Forelimb muscle (tissue), 1 donor: Measurements from ENCODE around the gene PJA1. TPM values are rescaled to one million over a fixed set of nuclear protein-coding genes. Genes with fewer than 3 reads are reported as not detected.

Experiments
- DNase-seq: peaks from one replicate; pipeline ENCODE4 v3.0.0-alpha.2; 2013; ENCODE audit warnings: low read depth
- polyA plus RNA-seq: library from polyadenylated mRNA; unstranded; fragments of 120-200 nt; gene quantifications from one replicate; pipeline ENCODE4 v1.2.1, GENCODE V29; 2013; ENCODE audit not compliant: insufficient read length

The PJA1 gene
- polyA plus RNA-seq, 1 donor = 92.2 TPM

DNA sequence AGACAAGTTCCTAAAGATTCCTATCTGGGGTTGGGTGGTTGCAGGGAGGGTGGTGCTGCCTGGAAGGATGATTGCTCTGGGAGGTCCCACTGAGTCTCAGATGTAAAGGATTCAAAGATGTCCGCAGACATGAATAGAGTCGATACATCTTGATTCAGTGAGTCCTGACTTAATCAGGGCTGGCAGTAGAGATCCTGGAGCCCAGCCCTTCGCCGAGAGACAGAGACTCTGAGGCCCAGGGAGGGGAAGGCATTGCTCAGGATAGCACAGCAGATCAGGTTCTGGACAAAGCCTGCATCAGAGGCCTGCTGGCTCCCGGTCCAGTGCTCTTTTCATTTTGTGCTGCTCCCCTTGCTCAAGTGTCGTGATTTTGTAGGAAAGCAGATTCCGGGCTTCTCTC is 21.7 kb downstream of the PJA1 start:
- DNase-seq = no peak

GRCh38 chrX:69142788-69143469 is 22.3 kb downstream of the PJA1 start:
- DNase-seq = no peak

DNA sequence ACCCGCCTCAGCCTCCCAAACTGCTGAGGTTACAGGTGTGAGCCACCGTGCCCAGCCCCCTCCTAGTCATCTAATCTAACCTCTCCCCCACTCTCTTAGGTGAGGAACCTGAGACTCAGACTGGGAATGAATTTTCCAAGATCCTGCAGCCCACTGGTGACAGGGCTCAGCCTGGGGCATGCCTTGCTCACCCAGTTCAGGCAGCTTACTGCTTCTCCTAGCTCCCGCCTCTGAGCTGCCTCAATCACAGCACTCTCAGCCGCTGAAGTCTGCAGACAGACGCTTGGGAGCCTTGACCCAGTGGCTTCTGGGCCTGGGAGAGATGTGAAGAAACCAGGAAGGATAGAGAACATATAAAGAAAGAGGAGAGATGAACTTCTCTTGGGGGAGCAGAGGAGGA is 24.4 kb downstream of the PJA1 start:
- DNase-seq = no peak

DNA sequence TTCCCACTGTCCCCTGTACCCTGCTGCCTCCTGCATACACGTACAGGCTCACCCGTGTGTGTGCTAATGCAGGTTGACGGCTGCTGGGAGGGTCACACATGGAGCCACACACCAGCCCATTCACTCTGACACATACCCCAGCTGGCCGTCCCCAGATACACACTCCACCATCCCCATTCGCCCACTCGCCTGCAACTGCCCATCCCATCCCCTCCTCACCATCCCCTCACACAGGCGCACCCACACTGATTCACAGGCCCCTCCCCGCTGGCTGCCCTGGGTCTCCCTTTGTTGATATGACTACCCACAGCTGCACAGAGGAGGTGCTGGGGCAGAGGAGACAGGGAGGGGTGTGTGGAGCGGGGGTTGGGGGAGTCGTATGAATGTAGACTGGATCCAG is 25.7 kb downstream of the PJA1 start:
- no peak for DNase-seq

DNA sequence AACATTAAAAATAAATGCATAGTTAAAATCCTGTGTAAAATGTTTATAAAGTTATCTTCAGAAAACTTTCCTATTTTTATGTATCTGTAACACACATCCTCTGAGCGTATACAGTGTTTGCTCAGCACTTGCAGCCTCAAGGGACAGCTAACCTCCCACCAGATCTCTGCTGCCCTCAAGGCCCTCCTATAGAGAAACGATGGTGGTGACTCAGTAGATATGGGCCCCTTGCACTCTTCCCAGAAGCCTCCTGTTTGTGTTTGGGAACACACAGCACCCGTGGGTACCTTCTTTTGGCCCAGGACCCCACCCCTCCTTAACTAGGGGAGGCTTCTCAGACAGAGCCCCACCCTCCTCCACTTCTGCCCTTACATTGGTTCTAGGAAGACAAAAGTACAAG is 26.7 kb downstream of the PJA1 start:
- no peak for DNase-seq

DNA sequence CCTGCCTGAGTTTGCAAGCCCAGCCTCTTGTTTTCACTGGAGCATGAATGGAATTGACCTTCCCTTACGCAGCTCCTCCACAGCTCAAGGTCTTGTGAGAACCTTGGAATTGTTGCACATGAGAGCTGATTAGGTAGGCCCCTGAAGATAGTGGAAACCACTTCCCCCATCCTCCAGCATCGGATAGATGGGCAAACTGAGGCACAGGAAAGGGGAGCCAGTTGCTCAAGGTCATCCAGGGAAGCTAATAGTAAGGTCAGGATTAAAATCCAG is 27.2 kb downstream of the PJA1 start:
- DNase-seq = no peak

DNA sequence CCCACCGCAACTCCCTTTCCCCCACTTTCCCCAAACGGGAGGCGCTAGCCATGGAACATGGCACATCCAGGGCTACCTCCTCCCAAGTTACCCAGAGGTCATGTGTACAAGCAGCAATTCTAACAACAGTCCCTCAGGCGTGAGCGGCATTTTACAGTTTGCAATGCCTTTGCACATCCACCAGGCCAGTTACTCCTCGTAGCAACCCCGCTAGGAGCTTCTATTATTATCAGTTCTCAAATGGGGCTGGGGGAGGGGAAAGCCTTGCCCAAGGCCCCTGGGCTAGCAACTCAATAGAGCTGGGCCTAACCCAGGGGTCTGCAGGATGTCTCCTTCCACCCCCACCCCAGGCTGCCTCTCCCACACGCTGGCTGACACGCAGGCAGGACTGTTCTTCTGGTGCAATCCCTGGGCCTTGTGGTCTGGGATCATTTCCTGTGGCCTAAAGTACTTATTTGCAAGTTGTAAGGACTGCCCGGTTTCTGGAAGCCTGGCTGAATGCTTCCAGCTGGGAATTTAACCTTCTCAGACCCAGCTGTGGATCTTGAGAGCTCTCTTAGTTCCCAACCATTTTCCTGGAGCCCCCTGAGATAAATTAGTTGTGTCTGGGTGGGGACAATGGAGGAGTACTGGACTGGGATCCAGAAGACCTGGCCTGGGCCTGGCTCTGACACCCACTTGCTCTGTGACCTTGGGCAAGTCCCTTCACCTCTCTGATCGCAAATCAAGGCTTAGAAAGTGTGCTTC is 27.7 kb downstream of the PJA1 start:
- DNase-seq = peak; percentile 45

DNA sequence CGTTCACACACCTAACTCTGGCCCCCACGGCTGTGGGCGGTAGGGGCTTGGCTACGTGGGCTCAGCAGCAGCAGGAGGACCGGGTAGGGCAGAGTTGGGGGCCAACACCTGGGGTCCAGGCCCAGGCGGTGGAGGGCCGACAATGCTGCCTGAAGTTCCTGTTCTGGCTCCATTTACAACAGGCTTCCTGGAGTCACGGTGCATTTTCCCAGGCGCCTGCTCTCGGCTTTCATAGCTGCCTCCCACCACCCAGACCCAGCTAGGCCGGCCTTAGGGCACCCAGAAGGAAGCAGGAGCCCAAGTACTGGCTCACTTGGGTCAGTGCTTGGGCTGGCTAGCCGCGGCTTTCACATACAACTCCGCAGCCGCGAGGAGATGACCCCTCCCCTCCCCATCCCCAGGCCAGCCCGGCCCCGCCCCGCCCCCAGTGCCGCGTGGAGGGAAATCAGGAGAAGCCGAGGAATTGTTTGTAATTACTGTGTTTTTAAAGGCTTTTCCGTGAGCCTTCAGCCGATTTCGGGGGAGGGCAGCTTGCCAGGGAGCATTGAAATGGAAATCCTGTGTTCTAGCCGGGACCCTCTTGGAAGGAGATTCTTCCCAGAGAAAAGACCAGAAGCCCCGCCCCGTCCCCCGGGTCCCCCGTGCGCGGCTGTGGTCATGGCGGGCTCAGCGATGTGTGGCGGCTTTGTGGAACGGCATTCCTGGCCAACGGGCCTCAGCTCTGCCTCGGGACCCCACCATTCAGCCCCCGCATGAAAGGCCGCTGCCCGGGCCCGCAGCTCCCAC is 28.5 kb downstream of the PJA1 start:
- DNase-seq = no peak

GRCh38 chrX:69133921-69134542 is 31.2 kb downstream of the PJA1 start:
- no peak for DNase-seq

GRCh38 chrX:69131886-69132285 is 33.4 kb downstream of the PJA1 start:
- no peak for DNase-seq

DNA sequence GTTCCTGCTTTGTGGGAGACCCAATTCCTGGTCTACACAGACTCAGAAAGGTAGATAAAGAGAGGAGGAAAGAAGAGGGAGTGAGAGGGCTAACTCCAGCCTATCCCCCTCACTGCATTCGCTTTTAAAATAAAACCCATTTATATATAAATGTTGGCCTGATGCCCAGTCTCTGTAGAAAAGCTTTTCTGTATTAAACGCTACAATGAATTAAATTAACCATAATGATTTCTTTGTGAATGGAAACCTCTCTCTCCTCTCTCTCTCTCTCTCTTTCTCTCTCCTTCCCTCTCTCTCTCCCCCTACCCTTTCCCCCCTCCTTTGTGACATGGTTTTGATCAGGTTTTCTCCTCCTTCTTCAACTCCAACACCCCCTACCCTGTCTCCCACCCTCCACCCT is 34.8 kb downstream of the PJA1 start:
- DNase-seq = no peak

GRCh38 chrX:69128588-69128987 is 36.7 kb downstream of the PJA1 start:
- DNase-seq = no peak

GRCh38 chrX:69127466-69127865 is 37.8 kb downstream of the PJA1 start:
- no peak for DNase-seq

DNA sequence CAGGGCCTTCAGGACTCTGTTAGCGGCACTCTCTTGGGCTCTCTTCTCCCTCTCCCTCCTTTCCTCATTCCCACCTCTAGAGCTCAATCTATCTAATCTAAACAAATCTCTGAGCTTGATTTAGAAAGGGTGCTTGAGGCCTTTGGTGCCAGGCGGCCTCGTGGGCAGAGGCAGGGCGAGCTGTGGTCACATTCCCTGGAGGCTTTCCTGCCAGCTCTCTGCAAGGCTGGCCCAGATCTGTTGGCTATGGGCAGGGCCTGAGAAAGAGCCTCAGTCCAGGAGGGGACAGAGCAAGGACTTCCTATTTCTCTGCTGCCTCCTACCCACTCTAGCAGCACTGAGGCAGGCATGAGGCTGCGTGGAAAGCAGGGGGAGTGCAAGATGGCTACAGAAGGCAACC is 38.6 kb downstream of the PJA1 start:
- DNase-seq = no peak

GRCh38 chrX:69125094-69125493 is 40.2 kb downstream of the PJA1 start:
- no peak for DNase-seq

DNA sequence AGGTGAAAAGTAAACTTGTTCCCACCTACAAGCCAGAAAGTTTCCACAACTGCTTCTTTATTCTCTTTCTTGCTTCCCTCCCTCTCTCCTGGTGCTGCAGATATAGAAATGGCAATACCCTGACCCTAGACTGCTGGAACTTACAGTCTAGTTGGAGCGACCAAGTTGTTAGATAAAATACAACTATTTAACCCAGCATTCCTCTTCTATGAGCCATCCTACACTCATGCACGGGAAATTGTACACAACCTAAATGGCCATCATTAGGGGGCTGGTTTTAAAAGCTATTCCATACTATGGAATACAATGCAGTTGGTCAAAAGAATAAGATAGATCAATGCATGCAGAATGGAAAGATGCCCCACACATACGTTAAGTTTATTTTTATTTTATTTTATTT is 41.1 kb downstream of the PJA1 start:
- DNase-seq = no peak

DNA sequence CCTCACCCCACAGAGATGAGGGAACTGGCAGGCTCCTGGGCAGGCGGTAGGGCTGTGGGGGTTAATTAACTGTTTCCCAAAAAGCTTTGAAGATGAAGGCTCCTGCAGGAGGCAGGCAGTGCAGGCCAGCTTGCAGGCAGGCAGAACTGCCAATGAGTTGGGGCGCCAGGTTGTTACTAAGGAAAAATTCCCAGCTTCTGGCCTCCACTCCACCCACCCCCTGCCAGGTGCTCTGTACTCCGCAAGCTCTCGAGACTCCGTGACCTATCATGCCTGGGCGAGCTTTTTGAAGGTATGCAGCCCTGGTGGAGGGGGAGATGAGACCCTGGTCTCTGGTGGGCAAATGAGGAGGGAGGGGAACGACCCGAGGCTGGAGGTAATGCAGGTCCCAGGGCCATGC is 41.8 kb downstream of the PJA1 start:
- no peak for DNase-seq

DNA sequence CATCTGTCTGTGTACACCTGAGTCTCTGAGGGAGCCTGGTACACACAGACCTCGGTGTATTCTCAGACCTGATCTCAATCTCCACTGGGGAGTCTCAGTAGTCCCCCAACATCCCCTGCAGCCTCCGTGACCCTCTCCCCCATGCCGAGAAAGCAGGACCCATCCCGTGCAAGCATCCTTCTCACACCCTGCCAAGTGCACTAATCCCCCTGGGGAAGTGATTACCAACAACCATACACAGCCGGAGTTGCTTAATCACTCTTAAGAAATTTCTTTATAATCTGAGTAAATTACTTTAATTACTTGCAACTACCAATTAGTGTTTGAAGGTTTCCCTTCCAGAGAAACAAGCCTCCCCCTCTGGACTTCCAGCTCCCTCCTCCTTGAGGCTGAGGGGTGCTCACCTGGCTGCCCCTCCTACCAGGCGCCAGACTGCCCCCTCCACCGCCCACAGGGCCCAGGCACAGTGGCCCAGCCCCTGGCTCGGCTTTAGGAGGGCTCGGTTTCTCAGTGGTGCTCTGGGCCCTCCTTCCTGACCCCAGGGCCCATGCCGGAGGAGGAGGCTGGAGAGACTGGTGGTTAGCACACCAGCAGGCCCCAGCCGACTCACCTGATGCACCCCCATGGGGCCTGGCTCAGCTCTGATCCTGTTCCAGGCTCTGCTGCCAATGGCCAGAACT is 43.8 kb downstream of the PJA1 start:
- no peak for DNase-seq

- DNase-seq = no peak
Observed at GRCh38 chrX:69120476-69120875, 44.8 kb downstream of the PJA1 start.

DNA sequence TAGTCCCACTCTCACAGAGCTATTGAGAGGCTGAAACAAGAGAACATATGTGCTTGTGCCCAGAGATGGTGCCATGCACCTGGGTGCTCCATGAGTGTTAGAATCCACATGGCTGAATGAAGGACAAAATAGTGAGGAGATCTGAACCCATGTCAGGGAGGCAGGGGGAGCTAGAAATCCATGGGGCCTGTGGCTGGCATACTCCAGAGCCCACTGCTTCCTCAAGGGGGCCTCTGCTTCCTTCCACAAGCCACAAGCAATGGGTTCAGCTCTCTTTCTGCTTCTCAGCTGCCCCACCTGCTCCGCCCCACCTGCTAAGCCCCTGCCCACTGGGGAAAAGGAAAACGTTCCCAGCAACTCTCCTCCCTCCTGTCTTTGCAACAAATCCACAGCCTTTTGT is 46.1 kb downstream of the PJA1 start:
- no peak for DNase-seq

GRCh38 chrX:69117876-69118526 is 47.3 kb downstream of the PJA1 start:
- no peak for DNase-seq

DNA sequence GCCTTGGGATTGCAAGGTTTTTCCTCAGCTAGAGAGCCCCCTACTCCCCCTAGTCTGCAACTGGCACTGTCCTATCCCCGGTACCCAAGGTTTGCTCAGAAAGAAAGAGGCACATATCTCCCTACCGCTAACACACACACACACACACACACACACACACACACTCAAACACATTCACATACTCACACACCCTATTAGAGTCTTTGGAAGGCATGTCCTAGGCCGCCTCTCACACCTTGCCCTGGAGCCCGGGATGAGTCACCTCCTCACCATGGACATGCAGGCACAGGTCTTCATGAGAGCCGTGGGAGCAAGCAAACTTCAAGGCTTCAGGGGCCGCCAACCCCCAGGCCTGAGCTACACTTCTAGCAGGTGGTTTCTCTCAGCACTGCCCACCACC is 49.2 kb downstream of the PJA1 start:
- DNase-seq = no peak
